ENCODE results near the gene CTXND2.

DNA sequence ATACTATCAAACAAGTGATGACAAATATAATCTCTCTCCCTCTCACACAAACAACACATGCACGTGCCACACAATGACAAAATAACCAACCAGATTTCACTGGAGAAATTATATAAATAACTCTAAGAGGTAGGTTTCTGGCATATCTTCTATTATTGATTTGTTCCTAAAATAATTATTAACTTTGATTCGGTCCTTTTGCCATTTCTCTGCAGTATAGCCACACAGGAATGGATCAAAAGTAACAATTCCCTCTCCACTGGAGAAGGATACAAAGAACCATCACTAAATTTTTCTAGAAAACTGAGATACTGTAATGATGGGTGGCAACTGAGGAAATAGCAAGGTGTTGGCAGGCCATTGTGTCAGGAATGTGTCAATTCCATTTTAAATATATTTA is 44.0 kb upstream of the CTXND2 start:
- TF ChIP-seq, protein P1, sequence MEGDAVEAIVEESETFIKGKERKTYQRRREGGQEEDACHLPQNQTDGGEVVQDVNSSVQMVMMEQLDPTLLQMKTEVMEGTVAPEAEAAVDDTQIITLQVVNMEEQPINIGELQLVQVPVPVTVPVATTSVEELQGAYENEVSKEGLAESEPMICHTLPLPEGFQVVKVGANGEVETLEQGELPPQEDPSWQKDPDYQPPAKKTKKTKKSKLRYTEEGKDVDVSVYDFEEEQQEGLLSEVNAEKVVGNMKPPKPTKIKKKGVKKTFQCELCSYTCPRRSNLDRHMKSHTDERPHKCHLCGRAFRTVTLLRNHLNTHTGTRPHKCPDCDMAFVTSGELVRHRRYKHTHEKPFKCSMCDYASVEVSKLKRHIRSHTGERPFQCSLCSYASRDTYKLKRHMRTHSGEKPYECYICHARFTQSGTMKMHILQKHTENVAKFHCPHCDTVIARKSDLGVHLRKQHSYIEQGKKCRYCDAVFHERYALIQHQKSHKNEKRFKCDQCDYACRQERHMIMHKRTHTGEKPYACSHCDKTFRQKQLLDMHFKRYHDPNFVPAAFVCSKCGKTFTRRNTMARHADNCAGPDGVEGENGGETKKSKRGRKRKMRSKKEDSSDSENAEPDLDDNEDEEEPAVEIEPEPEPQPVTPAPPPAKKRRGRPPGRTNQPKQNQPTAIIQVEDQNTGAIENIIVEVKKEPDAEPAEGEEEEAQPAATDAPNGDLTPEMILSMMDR (IDR thresholded peaks at IDR 0.05), result no peak
- no peak for TF ChIP-seq POLR2A (IDR thresholded peaks at IDR 0.05)
